Activated T-helper 2 cell treated with anti-CD3 and anti-CD28 coated beads, Interferon-gamma antibody, Interleukin-2, Interleukin-4, amounts not matched to agents 10 μg/mL and 5 μg/mL and 100 μg/mL, durations not matched to agents 14 hours and 24 hours and 36 hours (primary cell): Measurements from ENCODE around the gene MELTF. TPM values are rescaled to one million over a fixed set of nuclear protein-coding genes. Genes with fewer than 3 reads are reported as not detected.
"Not testable (repeated sequence)": the region's sequence is repeated elsewhere in the genome, so short reads cannot be mapped to it uniquely, and the experiment has no call there.

Source experiments
- DNase-seq: peaks from one replicate; pipeline ENCODE4 v3.0.0; 2021; ENCODE audit warnings: low spot score
- H3K27ac Mint-ChIP-seq: one replicate; pipeline ENCODE4 v1.8.0; 2021; ENCODE audit warnings: mixed read lengths
- H3K27me3 Mint-ChIP-seq: one replicate; pipeline ENCODE4 v1.8.0; 2021; ENCODE audit warnings: low read depth, mixed read lengths
- H3K36me3 Mint-ChIP-seq: one replicate; pipeline ENCODE4 v1.8.0; 2021; ENCODE audit warnings: low read depth, mixed read lengths
- H3K4me1 Mint-ChIP-seq: one replicate; pipeline ENCODE4 v1.8.0; 2021; ENCODE audit warnings: low read depth, mixed read lengths
- H3K4me3 Mint-ChIP-seq: one replicate; pipeline ENCODE4 v1.8.0; 2021; ENCODE audit warnings: low read depth, mild to moderate bottlenecking, moderate library complexity, mixed read lengths
- H3K9me3 Mint-ChIP-seq: one replicate; pipeline ENCODE4 v1.8.0; 2021; ENCODE audit warnings: mixed read lengths
- intact Hi-C: fragments of 100-400 bp; cut with micrococcal nuclease; formaldehyde crosslinking; loops from one replicate; pipeline ENCODE4 v1.15.1; 2023
- total RNA-seq: library from RNA; stranded (reverse); gene quantifications from 2 replicates; pipeline ENCODE4 v1.2.3, GENCODE V29; 2022

Gene MELTF
- total RNA-seq, 1 donor from 2014 or later: 7.6 TPM

- H3K27me3 Mint-ChIP-seq, H3K4me3 Mint-ChIP-seq, intact Hi-C loops, H3K9me3 Mint-ChIP-seq, H3K27ac Mint-ChIP-seq, H3K36me3 Mint-ChIP-seq, DNase-seq: not testable (repeated sequence)
- peaks cover 14% of the 10 kb centered on the region for H3K4me1 Mint-ChIP-seq
Observed at GRCh38 chr3:197033764-197034163, 4.1 kb upstream of the MELTF start.

- Mint-ChIP-seq H3K9me3 (peaks cover 10% of the 10 kb centered on the region), H3K4me1 (peaks cover 14% of the 10 kb centered on the region), H3K27me3 (peaks cover 2% of the 10 kb centered on the region), H3K4me3 (peak overlapping the region; percentile 27), H3K36me3 (no peaks in the 10 kb centered on the region), H3K27ac (peak overlapping the region; percentile 82)
- intact Hi-C loops: no loop called here
- no peak for DNase-seq
Observed at GRCh38 chr3:197031315-197032285, 2.0 kb upstream of the MELTF start.

DNA sequence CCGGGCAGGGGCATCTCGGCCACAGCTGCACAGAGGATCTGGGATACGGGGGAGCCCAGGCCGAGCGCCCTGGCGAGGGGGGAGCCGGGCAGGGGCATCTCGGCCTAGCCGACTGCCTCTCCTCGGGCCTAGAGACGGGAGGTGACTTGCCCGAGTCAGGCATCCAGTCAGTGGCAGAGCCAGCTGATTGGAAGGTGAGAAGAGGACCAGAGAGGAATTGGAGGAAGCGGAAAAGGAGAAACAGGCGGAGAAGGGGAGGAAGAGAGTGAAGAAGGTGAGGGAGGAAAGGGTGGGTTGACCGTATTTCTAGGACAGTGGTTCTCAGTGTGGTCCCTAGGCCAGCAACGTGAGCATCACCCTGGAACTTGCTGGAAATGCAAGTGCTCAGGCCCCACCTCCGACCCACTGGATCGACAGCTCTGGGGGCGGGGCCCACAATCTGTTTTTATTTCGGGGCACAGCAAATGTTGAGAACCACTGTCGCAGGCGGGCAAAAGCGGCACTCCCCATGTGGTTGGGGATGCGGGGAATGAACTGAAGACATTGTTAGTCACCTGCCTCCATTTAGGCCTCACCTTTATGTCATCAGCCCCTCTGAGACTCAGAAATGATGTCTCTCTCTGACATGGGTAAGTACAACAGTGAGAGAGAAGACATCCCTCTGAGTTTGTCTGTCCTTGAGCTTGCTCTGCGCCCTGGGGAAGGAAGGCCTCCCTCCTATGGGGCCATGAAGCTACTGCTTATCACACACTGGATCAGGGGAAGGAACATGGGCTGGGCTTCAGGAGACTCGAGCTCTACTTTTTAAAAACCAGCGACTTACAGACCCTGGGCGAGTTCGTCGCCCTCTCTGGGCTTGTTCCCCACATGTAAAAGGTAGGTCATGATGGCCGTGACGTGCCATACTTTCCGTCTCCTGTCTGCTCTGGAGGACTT, 1.0 kb upstream of the MELTF start:
- Mint-ChIP-seq H3K4me1 (peaks cover 14% of the 10 kb centered on the region), H3K9me3 (peaks cover 10% of the 10 kb centered on the region), H3K4me3 (peak overlapping the region; percentile 27), H3K36me3 (no peaks in the 10 kb centered on the region), H3K27me3 (peaks cover 2% of the 10 kb centered on the region), H3K27ac (peak overlapping the region; percentile 82)
- intact Hi-C loops: no loop called here
- DNase-seq: no peak

DNA sequence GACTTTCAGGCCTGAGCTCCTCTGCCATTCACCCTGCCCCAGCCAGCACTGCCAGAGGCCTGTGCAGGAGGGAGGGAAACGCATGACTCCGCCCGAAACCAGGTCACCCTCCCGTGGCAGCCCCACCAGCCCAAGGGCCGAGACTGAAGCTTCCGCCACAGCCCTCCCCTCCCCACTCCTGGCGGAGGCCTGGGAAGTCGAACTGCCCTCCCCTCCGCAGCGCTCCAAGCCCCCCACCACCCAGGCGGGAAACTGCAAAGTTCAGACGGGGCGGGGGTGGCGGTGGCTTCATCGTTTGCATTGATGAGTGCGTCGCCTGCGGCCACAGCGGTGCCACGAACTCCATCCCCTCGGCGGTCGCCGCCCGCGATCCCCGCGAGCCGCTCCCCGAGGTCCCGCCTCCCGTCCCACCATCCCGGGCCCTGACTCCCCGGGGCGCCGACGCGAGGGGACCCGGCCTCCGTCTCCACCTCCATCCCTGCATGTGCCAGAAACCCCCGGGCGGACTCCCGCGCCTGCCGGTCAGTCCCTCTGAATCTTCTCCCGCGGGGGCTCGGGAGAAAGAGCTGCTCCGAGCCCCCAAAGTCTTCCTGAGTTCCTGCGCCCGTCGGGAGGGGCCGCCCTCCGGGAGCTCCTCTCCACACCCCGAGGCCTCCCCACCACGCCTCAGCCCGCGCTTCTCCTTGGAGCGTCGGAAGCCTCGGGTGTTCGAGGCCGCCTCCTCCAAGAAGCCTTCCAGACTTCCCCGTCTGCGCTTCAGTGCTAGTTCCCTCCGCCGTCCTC, 698 bp downstream of the MELTF start:
- H3K9me3 Mint-ChIP-seq: peaks cover 3% of the 10 kb centered on the region
- H3K4me3 Mint-ChIP-seq: peak overlapping the region; percentile 69
- no peaks in the 10 kb centered on the region for H3K27me3 Mint-ChIP-seq
- peaks cover 14% of the 10 kb centered on the region for H3K4me1 Mint-ChIP-seq
- no peaks in the 10 kb centered on the region for H3K36me3 Mint-ChIP-seq
- H3K27ac Mint-ChIP-seq: no peak overlapping the region
- intact Hi-C loops: loop anchor here (1.0 kb wide), 1 partner anchor 26 kb away; no protein-coding TSS in a partner anchor
- DNase-seq: no peak

DNA sequence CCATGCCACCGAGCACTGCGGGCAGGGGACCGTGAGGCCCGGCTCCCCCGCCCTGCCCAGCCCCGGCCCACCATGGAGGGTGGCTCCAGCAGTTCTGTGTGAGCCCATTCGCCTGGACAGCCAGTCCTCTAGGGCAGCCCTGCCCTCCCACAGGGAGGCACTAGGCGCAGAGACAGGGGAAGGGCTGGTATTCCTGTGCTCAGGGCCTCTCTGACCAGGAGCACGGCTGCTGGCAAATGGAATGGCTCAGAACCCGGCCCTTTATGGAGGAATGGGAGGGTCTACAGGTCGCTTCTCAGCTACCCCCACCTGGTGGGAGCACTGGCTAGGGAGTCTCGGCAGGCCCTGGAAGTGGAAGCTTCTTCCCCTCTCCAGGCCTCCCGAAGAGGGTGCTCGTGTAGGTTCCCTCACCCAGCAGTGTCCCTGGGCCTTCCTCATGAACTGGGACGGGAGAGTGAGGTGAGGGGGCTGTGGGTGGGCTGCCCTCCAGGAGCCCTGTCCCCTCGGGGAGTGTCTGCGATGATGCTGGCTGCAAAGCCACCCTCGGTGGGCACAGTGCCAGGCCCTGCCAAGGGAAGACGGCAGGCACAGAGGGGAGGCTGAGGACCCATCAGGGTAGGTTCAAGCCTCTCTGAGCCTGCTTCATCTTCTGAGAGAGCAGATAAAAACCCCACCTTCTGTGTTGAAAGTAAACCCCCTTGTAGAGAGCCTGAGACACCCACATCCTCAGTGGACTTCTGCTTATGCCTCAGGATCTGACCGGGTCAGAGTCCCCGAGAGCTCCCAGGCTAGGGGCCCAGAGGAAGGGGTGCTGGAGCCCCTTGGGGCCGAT, 1.5 kb downstream of the MELTF start:
- intact Hi-C loops: no loop called here
- DNase-seq: no peak
- H3K4me1 Mint-ChIP-seq: peaks cover 18% of the 10 kb centered on the region
- no peak overlapping the region for H3K27ac Mint-ChIP-seq
- no peaks in the 10 kb centered on the region for H3K9me3 Mint-ChIP-seq
- H3K27me3 Mint-ChIP-seq: peaks cover 5% of the 10 kb centered on the region
- H3K4me3 Mint-ChIP-seq: peak overlapping the region; percentile 69
- H3K36me3 Mint-ChIP-seq: no peaks in the 10 kb centered on the region

DNA sequence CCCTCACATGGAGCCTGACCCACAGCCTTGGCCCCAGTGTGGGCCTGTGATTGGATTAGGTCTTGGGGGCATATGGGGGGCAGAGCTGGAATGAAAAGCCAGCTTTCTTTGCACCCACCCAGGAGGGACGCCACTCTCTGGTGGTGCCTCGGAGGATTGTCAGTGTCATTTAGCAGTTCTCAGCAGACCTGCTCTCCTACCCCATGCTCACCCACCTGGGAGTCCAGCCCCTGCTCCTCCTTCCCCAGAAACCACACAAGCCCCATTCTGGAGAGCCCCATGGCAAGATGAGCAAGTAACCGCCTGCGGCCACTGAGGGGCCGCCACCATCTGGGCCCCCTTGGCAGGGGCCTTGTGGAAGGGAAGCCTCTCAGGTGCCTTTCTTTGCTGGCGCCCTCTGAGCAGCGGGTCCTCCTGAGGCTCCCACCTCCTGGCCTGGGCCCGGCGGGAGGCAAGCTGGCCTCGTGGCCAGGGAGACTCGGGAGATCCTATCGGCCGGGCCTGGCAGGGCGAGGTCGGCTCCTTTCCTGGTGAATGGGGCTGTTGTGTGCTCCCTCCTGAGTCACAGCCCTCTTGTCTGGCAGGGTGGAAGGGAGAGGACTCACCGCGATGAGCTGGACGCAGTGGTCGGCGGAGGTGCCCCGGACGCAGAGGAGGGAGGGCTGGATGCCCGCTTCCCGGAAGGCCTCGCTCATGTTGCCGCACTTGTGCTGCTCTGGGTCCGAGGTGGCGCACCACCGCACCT, 2.3 kb downstream of the MELTF start:
- DNase-seq: no peak
- H3K9me3 Mint-ChIP-seq: no peaks in the 10 kb centered on the region
- peaks cover 19% of the 10 kb centered on the region for H3K4me1 Mint-ChIP-seq
- H3K27ac Mint-ChIP-seq: no peak overlapping the region
- peaks cover 5% of the 10 kb centered on the region for H3K27me3 Mint-ChIP-seq
- no peak overlapping the region for H3K4me3 Mint-ChIP-seq
- H3K36me3 Mint-ChIP-seq: no peaks in the 10 kb centered on the region
- intact Hi-C loops: no loop called here

GRCh38 chr3:197026481-197026866, 3.1 kb downstream of the MELTF start:
- Mint-ChIP-seq H3K36me3 (no peaks in the 10 kb centered on the region), H3K27me3 (peaks cover 5% of the 10 kb centered on the region), H3K4me1 (peaks cover 11% of the 10 kb centered on the region), H3K9me3 (no peaks in the 10 kb centered on the region), H3K4me3 (no peak overlapping the region), H3K27ac (no peak overlapping the region)
- intact Hi-C loops: no loop called here
- DNase-seq: peak; percentile 7

DNA sequence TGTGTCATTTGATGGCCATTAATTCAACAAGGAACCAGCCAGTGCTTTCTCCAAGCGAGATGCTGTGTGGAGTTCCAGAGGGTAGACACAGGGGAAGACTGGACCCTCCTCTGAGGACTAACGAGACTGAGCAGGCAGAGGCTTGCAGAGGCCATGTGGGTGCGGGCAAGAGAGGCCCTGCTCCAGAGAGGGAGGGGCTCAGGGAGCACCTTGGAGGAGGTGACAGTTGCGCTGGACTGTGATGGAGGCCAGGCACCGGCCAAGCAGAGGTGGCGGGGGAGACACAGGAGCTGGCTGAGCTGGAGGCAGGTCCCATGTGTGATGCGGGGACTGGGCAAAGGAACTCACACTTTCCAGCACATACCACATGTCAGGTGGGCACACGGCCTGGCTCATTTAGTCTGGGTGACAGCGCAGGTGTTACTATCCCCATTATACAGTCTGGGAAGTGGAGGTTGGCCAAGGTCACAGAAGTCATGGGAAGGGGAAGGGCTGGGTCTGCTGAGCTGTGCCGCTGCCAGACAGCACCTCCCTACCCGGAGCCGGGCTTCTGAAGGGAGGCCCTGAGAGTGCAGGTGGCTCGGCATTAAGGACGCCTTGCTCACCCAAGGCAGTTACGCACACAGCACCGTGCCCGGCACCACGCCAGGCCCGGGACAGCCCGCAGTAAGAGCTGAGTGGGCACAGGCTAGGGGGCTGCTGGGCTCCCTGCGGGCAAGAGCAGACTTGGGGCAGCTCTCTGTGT, 3.7 kb downstream of the MELTF start:
- Mint-ChIP-seq H3K4me3 (no peak overlapping the region), H3K4me1 (peaks cover 7% of the 10 kb centered on the region)
- intact Hi-C loops: no loop called here

GRCh38 chr3:197024881-197025735, 4.5 kb downstream of the MELTF start:
- Mint-ChIP-seq H3K27me3 (peaks cover 5% of the 10 kb centered on the region), H3K4me3 (no peak overlapping the region), H3K4me1 (peaks cover 7% of the 10 kb centered on the region), H3K36me3 (no peaks in the 10 kb centered on the region), H3K27ac (no peak overlapping the region), H3K9me3 (no peaks in the 10 kb centered on the region)
- no peak for DNase-seq
- intact Hi-C loops: no loop called here

More for the DNA sequence above, 3.7 kb downstream of the MELTF start:
- Mint-ChIP-seq H3K36me3 (no peaks in the 10 kb centered on the region), H3K27me3 (peaks cover 5% of the 10 kb centered on the region), H3K27ac (no peak overlapping the region), H3K9me3 (no peaks in the 10 kb centered on the region)
- DNase-seq: peak; percentile 7

- Mint-ChIP-seq H3K27ac (no peak overlapping the region), H3K4me3 (no peak overlapping the region), H3K27me3 (peaks cover 11% of the 10 kb centered on the region), H3K9me3 (no peaks in the 10 kb centered on the region), H3K4me1 (peaks cover 5% of the 10 kb centered on the region), H3K36me3 (no peaks in the 10 kb centered on the region)
- intact Hi-C loops: no loop called here
- DNase-seq: no peak
Observed at GRCh38 chr3:197023998-197024651, 5.5 kb downstream of the MELTF start.
